Adrenal gland (tissue), 5 donors: ENCODE measurements around the gene RCOR1.

ENCODE experiments used
- POLR2A ChIP-seq, 2 donors: fragments of 450-650 bp; IDR thresholded peaks; one replicate each; pipeline ENCODE4 v1.6.1; 2017; ENCODE audit warnings: antibody characterized with exemption in 2 of 2, mild to moderate bottlenecking in 2 of 2, moderate library complexity in 1 of 2
- TF ChIP-seq, protein P1 (sequence below), 6 experiments: fragments of 450-650 bp in 4 of 6; fragments of 200-600 bp in 2 of 6; sonication (generic) in 1 of 6; IDR thresholded peaks; 1 replicate in 5 of 6; 2 replicates in 1 of 6; pipeline versions ENCODE4 v1.5.1 to v1.8.0; 2016 to 2021; ENCODE audit warnings: antibody characterized with exemption in 6 of 6, mild to moderate bottlenecking in 2 of 6, moderate library complexity in 1 of 6
- donor health status: DM: no; HTN: no; CAD: no.

DNA sequence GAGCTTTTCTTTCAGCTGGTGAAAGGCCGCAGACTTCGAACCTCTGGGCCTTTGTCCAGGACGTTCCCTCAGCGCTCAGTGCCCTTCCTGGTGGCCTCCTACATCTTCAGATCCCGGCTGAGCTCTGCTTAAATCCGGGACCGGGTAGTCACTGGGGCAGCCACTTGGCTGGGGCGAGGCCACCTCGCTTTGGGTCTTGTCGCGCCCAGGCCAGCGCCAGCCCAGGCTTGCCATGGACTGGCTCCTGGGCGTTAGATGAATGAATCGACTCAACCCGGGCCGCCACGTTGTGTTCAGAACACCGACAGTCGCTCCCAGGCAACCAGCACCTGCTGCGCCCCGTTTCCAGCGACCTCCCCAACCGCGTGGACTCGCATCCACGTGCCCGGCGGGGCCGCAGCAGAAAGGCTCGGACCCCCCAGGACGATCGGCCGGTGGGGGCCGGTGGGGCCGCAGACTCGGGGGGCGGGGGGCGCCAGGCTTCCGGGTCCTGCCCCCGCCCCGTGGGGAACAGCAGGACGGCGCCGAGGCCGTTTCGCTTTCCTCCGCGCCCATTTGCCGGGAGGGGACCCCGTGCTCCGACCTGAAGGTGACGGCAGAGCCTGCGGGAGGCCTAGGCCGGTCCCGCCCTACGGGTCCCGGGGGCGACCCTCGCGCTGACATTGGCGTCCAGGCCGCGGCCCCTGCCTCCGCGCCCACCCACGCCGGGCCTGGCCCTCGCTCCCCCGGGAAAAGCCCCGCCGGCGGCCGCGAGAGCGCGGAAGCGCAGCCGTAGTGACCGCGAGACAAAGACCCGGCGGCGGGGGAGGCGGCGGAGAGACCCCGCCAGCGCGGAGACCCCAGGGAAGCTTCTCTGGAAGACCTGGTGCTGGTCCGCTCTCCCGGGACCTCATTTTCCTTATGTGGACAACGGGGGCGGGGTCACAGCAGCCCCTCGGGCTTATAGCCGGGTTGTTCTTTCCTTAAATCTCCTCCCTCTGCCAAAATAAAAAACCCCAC lies 37.3 kb upstream of the RCOR1 start:
- TF ChIP-seq, protein P1, sequence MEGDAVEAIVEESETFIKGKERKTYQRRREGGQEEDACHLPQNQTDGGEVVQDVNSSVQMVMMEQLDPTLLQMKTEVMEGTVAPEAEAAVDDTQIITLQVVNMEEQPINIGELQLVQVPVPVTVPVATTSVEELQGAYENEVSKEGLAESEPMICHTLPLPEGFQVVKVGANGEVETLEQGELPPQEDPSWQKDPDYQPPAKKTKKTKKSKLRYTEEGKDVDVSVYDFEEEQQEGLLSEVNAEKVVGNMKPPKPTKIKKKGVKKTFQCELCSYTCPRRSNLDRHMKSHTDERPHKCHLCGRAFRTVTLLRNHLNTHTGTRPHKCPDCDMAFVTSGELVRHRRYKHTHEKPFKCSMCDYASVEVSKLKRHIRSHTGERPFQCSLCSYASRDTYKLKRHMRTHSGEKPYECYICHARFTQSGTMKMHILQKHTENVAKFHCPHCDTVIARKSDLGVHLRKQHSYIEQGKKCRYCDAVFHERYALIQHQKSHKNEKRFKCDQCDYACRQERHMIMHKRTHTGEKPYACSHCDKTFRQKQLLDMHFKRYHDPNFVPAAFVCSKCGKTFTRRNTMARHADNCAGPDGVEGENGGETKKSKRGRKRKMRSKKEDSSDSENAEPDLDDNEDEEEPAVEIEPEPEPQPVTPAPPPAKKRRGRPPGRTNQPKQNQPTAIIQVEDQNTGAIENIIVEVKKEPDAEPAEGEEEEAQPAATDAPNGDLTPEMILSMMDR (IDR thresholded peaks at IDR 0.05) = no peak
- no peak for TF ChIP-seq POLR2A (IDR thresholded peaks at IDR 0.05)
